GM21717 (cell line): ENCODE measurements around the gene FCRL3.
"Not testable (repeated sequence)": the region's sequence is repeated elsewhere in the genome, so short reads cannot be mapped to it uniquely, and the experiment has no call there.

Source experiments
- ATAC-seq: cut with Tn5 transposase; IDR thresholded peaks from one replicate; pipeline ENCODE4 v1.9.1; 2021; ENCODE audit warnings: mild to moderate bottlenecking, moderate library complexity; ENCODE audit not compliant: unreplicated experiment

FCRL3 gene

GRCh38 chr1:157700732-157701131, at the start of gene FCRL3:
FCRL3 (minus strand) TSS chr1:157700769; CDS start chr1:157700489, 280 bp downstream.
- no peak for ATAC-seq

- ATAC-seq: no peak
Measured at GRCh38 chr1:157748262-157748817, 47.8 kb upstream of the FCRL3 start.

- no peak for ATAC-seq
Measured at GRCh38 chr1:157739229-157739901, 38.8 kb upstream of the FCRL3 start.

GRCh38 chr1:157735991-157736390, 35.4 kb upstream of the FCRL3 start:
- ATAC-seq: not testable (repeated sequence)

GRCh38 chr1:157734321-157734720, 33.8 kb upstream of the FCRL3 start:
- no peak for ATAC-seq

GRCh38 chr1:157732755-157733154, 32.2 kb upstream of the FCRL3 start:
- ATAC-seq: no peak

- no peak for ATAC-seq
Measured at GRCh38 chr1:157725221-157725577, 24.6 kb upstream of the FCRL3 start.

GRCh38 chr1:157724537-157725220, 24.1 kb upstream of the FCRL3 start:
- ATAC-seq: no peak

- ATAC-seq: no peak
Measured at GRCh38 chr1:157723157-157723556, 22.6 kb upstream of the FCRL3 start.

- ATAC-seq: no peak
Measured at GRCh38 chr1:157721985-157722384, 21.4 kb upstream of the FCRL3 start.

GRCh38 chr1:157715736-157716135, 15.2 kb upstream of the FCRL3 start:
- no peak for ATAC-seq

- ATAC-seq: no peak
Measured at GRCh38 chr1:157711802-157712201, 11.2 kb upstream of the FCRL3 start.

GRCh38 chr1:157704878-157705277, 4.3 kb upstream of the FCRL3 start:
- ATAC-seq: no peak

- no peak for ATAC-seq
Measured at GRCh38 chr1:157703981-157704380, 3.4 kb upstream of the FCRL3 start.

GRCh38 chr1:157702308-157702825, 1.8 kb upstream of the FCRL3 start:
- no peak for ATAC-seq

GRCh38 chr1:157700305-157700704, 264 bp downstream of the FCRL3 start:
- no peak for ATAC-seq

- ATAC-seq: no peak
Measured at GRCh38 chr1:157697781-157698569, 2.6 kb downstream of the FCRL3 start.

GRCh38 chr1:157696966-157697628, 3.5 kb downstream of the FCRL3 start:
- ATAC-seq: no peak

GRCh38 chr1:157695417-157695816, 5.2 kb downstream of the FCRL3 start:
- ATAC-seq: no peak

- no peak for ATAC-seq
Measured at GRCh38 chr1:157691285-157691920, 9.2 kb downstream of the FCRL3 start.
